HEK293 (cell line): ENCODE data around the gene CHST8.

ENCODE experiments used
- GLI4 ChIP-seq: fragments of 450-650 bp; formaldehyde crosslinking; IDR thresholded peaks from 2 replicates; pipeline ENCODE4 v1.5.1; 2016; ENCODE audit warnings: missing biosample characterization, missing genetic modification characterization
- HOXC10 ChIP-seq: sonication (generic); formaldehyde crosslinking; IDR thresholded peaks from 2 replicates; pipeline ENCODE4 v1.8.1; 2023; ENCODE audit warnings: mild to moderate bottlenecking, missing genetic modification reagents
- OVOL3 ChIP-seq: fragments of 450-650 bp; formaldehyde crosslinking; IDR thresholded peaks from 2 replicates; pipeline ENCODE4 v1.5.1; 2016; ENCODE audit warnings: missing biosample characterization, missing genetic modification characterization
- PRDM1 ChIP-seq: fragments of 450-650 bp; formaldehyde crosslinking; IDR thresholded peaks from 2 replicates; pipeline ENCODE4; 2016; ENCODE audit warnings: missing biosample characterization, missing genetic modification characterization
- PRDM4 ChIP-seq: fragments of 450-650 bp; formaldehyde crosslinking; IDR thresholded peaks from 2 replicates; pipeline ENCODE4 v1.5.1; 2017; ENCODE audit warnings: missing biosample characterization, missing genetic modification characterization
- SP2 ChIP-seq: fragments of 450-650 bp; formaldehyde crosslinking; IDR thresholded peaks from 2 replicates; pipeline ENCODE4 v1.5.1; 2016; ENCODE audit warnings: missing biosample characterization, missing genetic modification characterization
- TRIM28 ChIP-seq: IDR thresholded peaks from 2 replicates; pipeline ENCODE4 v1.6.1; 2011; ENCODE audit warnings: low read length, control low read depth, borderline replicate concordance
- ZBTB48 ChIP-seq: fragments of 450-650 bp; formaldehyde crosslinking; IDR thresholded peaks from 2 replicates; pipeline ENCODE4 v1.5.1; 2016; ENCODE audit warnings: missing biosample characterization, missing genetic modification characterization
- ZNF133 ChIP-seq: fragments of 450-650 bp; formaldehyde crosslinking; IDR thresholded peaks from 2 replicates; pipeline ENCODE4 v1.5.1; 2016; ENCODE audit warnings: missing biosample characterization, missing genetic modification characterization
- ZNF140 ChIP-seq: fragments of 450-650 bp; formaldehyde crosslinking; IDR thresholded peaks from 2 replicates; pipeline ENCODE4 v1.5.1; 2016; ENCODE audit warnings: missing biosample characterization, missing genetic modification characterization
- ZNF184 ChIP-seq: fragments of 450-650 bp; IDR thresholded peaks from 2 replicates; pipeline ENCODE4 v1.5.1; 2018; ENCODE audit warnings: missing biosample characterization, mild to moderate bottlenecking, missing genetic modification characterization
- ZNF280D ChIP-seq: fragments of 450-650 bp; formaldehyde crosslinking; IDR thresholded peaks from 2 replicates; pipeline ENCODE4 v1.5.1; 2016; ENCODE audit warnings: missing biosample characterization, missing genetic modification characterization
- ZNF391 ChIP-seq: fragments of 450-650 bp; formaldehyde crosslinking; IDR thresholded peaks from 2 replicates; pipeline ENCODE4 v1.5.1; 2016; ENCODE audit warnings: low read depth, missing biosample characterization, missing genetic modification characterization, borderline replicate concordance
- ZNF404 ChIP-seq: fragments of 450-650 bp; formaldehyde crosslinking; IDR thresholded peaks from 2 replicates; pipeline ENCODE4 v1.5.1; 2017; ENCODE audit warnings: missing biosample characterization, missing genetic modification characterization
- ZNF423 ChIP-seq: fragments of 450-650 bp; formaldehyde crosslinking; IDR thresholded peaks from 2 replicates; pipeline ENCODE4 v1.5.1; 2016; ENCODE audit warnings: missing biosample characterization, missing genetic modification characterization
- ZNF510 ChIP-seq: fragments of 450-650 bp; formaldehyde crosslinking; IDR thresholded peaks from 2 replicates; pipeline ENCODE4 v1.5.1; 2018; ENCODE audit warnings: mild to moderate bottlenecking, missing genetic modification characterization, missing biosample characterization; ENCODE audit not compliant: insufficient replicate concordance
- ZNF596 ChIP-seq: fragments of 450-650 bp; IDR thresholded peaks from 2 replicates; pipeline ENCODE4 v1.5.0; 2018; ENCODE audit warnings: missing biosample characterization, mild to moderate bottlenecking, missing genetic modification characterization, moderate library complexity
- ZNF624 ChIP-seq: fragments of 450-650 bp; formaldehyde crosslinking; IDR thresholded peaks from 2 replicates; pipeline ENCODE4 v1.5.1; 2017; ENCODE audit warnings: missing biosample characterization, missing genetic modification characterization
- ZNF707 ChIP-seq: fragments of 450-650 bp; formaldehyde crosslinking; IDR thresholded peaks from 2 replicates; pipeline ENCODE4 v1.5.1; 2016; ENCODE audit warnings: missing biosample characterization, missing genetic modification characterization
- ZNF776 ChIP-seq: fragments of 450-650 bp; formaldehyde crosslinking; IDR thresholded peaks from 2 replicates; pipeline ENCODE4 v1.5.0; 2017; ENCODE audit warnings: missing biosample characterization, missing genetic modification characterization, borderline replicate concordance
- ZNF785 ChIP-seq: fragments of 450-650 bp; formaldehyde crosslinking; IDR thresholded peaks from 2 replicates; pipeline ENCODE4 v1.5.1; 2016; ENCODE audit warnings: missing biosample characterization, missing genetic modification characterization
- ZNF792 ChIP-seq: fragments of 450-650 bp; formaldehyde crosslinking; IDR thresholded peaks from 2 replicates; pipeline ENCODE4 v1.5.1; 2016; ENCODE audit warnings: missing biosample characterization, missing genetic modification characterization
- ZNF843 ChIP-seq: fragments of 450-650 bp; formaldehyde crosslinking; IDR thresholded peaks from 2 replicates; pipeline ENCODE4 v1.5.1; 2016; ENCODE audit warnings: missing biosample characterization, missing genetic modification characterization
- ZSCAN23 ChIP-seq: fragments of 450-650 bp; formaldehyde crosslinking; IDR thresholded peaks from 2 replicates; pipeline ENCODE4 v1.5.1; 2016; ENCODE audit warnings: missing biosample characterization, missing genetic modification characterization
- TF ChIP-seq, protein P1 (sequence below): fragments of 450-650 bp; formaldehyde crosslinking; IDR thresholded peaks from 2 replicates; pipeline ENCODE4 v1.5.1; 2016; ENCODE audit warnings: missing biosample characterization, missing genetic modification characterization
- TF ChIP-seq, protein P2 (sequence below): fragments of 450-650 bp; formaldehyde crosslinking; IDR thresholded peaks from 2 replicates; pipeline ENCODE4 v1.5.1; 2016; ENCODE audit warnings: missing biosample characterization, missing genetic modification characterization
- TF ChIP-seq, protein P3 (sequence below): fragments of 450-650 bp; formaldehyde crosslinking; IDR thresholded peaks from 2 replicates; pipeline ENCODE4 v1.5.1; 2016; ENCODE audit warnings: missing biosample characterization, missing genetic modification characterization

Gene CHST8

DNA sequence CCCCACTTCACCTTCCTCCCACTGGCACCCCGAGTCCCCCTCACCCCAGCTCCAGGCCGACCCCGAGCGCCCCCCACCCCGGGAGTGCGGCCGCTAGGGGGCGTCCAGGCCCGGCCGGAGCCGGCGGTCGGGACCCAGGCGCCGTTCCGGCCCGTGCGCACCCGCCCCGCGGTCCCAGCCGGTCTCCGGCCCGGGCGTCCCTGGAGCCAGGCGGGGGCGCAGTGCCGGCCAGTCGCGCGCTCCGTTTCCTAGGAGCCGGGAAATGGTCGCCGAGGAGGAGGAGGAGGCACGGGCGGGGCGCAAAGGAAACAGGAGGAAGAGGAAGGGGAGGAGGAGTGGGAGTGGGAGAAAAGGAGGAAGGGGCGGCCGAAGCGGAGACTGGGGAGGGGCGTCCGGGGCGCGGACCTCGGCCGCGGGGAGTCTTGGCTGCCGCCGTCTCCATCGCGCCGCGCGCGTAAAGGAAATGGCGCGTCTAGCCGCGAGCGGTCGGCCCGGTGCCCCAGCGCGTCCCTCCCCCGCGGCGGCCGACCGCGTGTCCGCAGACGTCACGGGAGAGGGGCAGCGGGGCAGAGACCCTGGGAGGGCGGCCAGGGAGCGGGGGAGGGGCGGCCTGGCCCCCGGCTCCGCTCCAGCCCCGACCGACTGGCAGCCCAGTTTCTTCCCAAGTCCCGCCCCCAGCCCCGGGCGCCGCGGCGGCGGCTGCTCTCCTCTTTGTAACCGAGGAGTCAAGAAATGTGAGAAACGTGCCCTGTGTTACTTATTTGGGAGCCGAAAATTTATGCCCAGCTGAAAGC lies 173.8 kb downstream of the CHST8 start (continued):
- TF ChIP-seq, protein P1, sequence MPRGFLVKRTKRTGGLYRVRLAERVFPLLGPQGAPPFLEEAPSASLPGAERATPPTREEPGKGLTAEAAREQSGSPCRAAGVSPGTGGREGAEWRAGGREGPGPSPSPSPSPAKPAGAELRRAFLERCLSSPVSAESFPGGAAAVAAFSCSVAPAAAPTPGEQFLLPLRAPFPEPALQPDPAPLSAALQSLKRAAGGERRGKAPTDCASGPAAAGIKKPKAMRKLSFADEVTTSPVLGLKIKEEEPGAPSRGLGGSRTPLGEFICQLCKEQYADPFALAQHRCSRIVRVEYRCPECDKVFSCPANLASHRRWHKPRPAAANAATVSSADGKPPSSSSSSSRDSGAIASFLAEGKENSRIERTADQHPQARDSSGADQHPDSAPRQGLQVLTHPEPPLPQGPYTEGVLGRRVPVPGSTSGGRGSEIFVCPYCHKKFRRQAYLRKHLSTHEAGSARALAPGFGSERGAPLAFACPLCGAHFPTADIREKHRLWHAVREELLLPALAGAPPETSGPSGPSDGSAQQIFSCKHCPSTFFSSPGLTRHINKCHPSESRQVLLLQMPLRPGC (tag by site-specific recombination): no peak; the same call in none of the 2 replicates
- peak; percentile 75 for TF ChIP-seq ZBTB48
- TF ChIP-seq, protein P2, sequence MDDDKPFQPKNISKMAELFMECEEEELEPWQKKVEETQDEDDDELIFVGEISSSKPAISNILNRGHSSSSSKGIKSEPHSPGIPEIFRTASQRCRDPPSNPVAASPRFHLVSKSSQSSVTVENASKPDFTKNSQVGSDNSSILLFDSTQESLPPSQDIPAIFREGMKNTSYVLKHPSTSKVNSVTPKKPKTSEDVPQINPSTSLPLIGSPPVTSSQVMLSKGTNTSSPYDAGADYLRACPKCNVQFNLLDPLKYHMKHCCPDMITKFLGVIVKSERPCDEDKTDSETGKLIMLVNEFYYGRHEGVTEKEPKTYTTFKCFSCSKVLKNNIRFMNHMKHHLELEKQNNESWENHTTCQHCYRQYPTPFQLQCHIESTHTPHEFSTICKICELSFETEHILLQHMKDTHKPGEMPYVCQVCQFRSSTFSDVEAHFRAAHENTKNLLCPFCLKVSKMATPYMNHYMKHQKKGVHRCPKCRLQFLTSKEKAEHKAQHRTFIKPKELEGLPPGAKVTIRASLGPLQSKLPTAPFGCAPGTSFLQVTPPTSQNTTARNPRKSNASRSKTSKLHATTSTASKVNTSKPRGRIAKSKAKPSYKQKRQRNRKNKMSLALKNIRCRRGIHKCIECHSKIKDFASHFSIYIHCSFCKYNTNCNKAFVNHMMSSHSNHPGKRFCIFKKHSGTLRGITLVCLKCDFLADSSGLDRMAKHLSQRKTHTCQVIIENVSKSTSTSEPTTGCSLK (tag by site-specific recombination): no peak
- peak; percentile 95 for TF ChIP-seq SP2 (tag by site-specific recombination)
- no peak for TF ChIP-seq ZNF624 (tag by site-specific recombination)
- TF ChIP-seq ZNF280D (tag by site-specific recombination): peak; percentile 81; the same call in 1 of the 2 replicates
- peak; percentile 79; the same call in 1 of the 2 replicates for TF ChIP-seq ZNF423 (tag by site-specific recombination)
- no peak for TF ChIP-seq ZNF404
- peak; percentile 75 for TF ChIP-seq ZNF596 (tag by site-specific recombination)
- no peak for TF ChIP-seq ZNF184 (tag by site-specific recombination)
- no peak for TF ChIP-seq ZSCAN23 (tag by site-specific recombination)
- no peak for TF ChIP-seq TRIM28
- peak; percentile 72; the same call in 1 of the 2 replicates for TF ChIP-seq GLI4
- TF ChIP-seq ZNF140 (tag by site-specific recombination): no peak
- no peak for TF ChIP-seq OVOL3 (tag by site-specific recombination)
- TF ChIP-seq ZNF792 (tag by site-specific recombination): peak; percentile 88
- peak; percentile 62; the same call in 1 of the 2 replicates for TF ChIP-seq ZNF843 (tag by site-specific recombination)
- peak; percentile 68; the same call in 1 of the 2 replicates for TF ChIP-seq ZNF391
- TF ChIP-seq PRDM1: no peak
- TF ChIP-seq, protein P3, sequence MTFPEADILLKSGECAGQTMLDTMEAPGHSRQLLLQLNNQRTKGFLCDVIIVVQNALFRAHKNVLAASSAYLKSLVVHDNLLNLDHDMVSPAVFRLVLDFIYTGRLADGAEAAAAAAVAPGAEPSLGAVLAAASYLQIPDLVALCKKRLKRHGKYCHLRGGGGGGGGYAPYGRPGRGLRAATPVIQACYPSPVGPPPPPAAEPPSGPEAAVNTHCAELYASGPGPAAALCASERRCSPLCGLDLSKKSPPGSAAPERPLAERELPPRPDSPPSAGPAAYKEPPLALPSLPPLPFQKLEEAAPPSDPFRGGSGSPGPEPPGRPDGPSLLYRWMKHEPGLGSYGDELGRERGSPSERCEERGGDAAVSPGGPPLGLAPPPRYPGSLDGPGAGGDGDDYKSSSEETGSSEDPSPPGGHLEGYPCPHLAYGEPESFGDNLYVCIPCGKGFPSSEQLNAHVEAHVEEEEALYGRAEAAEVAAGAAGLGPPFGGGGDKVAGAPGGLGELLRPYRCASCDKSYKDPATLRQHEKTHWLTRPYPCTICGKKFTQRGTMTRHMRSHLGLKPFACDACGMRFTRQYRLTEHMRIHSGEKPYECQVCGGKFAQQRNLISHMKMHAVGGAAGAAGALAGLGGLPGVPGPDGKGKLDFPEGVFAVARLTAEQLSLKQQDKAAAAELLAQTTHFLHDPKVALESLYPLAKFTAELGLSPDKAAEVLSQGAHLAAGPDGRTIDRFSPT (tag by site-specific recombination): peak; percentile 91
- TF ChIP-seq ZNF133 (tag by site-specific recombination): peak; percentile 31; the same call in 1 of the 2 replicates
- TF ChIP-seq ZNF707 (tag by site-specific recombination): no peak
- TF ChIP-seq HOXC10 (CRISPR knock-in tag): no peak
- peak; percentile 23; the same call in 1 of the 2 replicates for TF ChIP-seq PRDM4 (tag by site-specific recombination)
- no peak for TF ChIP-seq ZNF510 (tag by site-specific recombination)
- TF ChIP-seq ZNF785 (tag by site-specific recombination): peak; percentile 96
- no peak; the same call in 1 of the 2 replicates for TF ChIP-seq ZNF776 (tag by site-specific recombination)
